Dendritic cell treated with granulocyte-macrophage colony-stimulating factor and Interleukin-4, amounts not matched to agents 40 ng/mL and 50 ng/mL, for 4 days (primary cell): Measurements from ENCODE around the gene FARP1.
"Not testable (repeated sequence)": the region's sequence is repeated elsewhere in the genome, so short reads cannot be mapped to it uniquely, and the experiment has no call there.

ENCODE experiments used
- H3K27ac Mint-ChIP-seq: one replicate; pipeline ENCODE4 v1.8.0; 2022; ENCODE audit warnings: mild to moderate bottlenecking, mixed read lengths
- H3K27me3 Mint-ChIP-seq: one replicate; pipeline ENCODE4 v1.8.0; 2022; ENCODE audit warnings: mild to moderate bottlenecking, mixed read lengths
- H3K36me3 Mint-ChIP-seq: one replicate; pipeline ENCODE4 v1.8.0; 2022; ENCODE audit warnings: low read depth, mixed read lengths
- H3K4me1 Mint-ChIP-seq: one replicate; pipeline ENCODE4 v1.8.0; 2022; ENCODE audit warnings: low read depth, mixed read lengths
- H3K4me3 Mint-ChIP-seq: one replicate; pipeline ENCODE4 v1.8.0; 2022; ENCODE audit warnings: mild to moderate bottlenecking, moderate library complexity, mixed read lengths
- H3K9me3 Mint-ChIP-seq: one replicate; pipeline ENCODE4 v1.8.0; 2022; ENCODE audit warnings: mixed read lengths
- intact Hi-C: fragments of 100-400 bp; cut with micrococcal nuclease; formaldehyde crosslinking; loops from one replicate; pipeline ENCODE4 v1.15.0; 2022

The FARP1 gene

DNA sequence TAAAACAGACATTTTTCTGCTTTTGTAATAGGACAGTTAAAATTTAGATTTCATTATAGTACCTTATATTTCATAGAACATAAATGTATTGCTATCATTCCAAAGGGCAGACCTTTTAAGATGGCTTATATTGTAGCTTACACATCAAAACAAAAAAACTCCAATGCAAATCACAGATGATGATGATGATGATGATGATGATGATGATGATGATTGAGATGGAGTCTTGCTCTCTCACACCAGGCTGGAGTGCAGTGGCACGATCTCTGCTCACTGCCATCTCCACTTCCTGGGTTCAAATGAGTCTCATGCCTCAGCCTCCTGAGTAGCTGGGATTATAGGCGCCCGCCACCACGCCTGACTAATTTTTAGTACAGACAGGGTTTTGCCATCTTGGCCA, 224.1 kb downstream of the FARP1 start:
- Mint-ChIP-seq H3K4me3 (no peak overlapping the region), H3K4me1 (no peaks in the 10 kb centered on the region), H3K9me3 (no peaks in the 10 kb centered on the region), H3K27ac (no peak overlapping the region), H3K27me3 (peaks cover 1% of the 10 kb centered on the region), H3K36me3 (no peaks in the 10 kb centered on the region)
- intact Hi-C loops, result no loop called here

GRCh38 chr13:98368019-98368418, 225.1 kb downstream of the FARP1 start:
- Mint-ChIP-seq H3K27me3 (peaks cover 1% of the 10 kb centered on the region), H3K4me3 (no peak overlapping the region), H3K4me1 (no peaks in the 10 kb centered on the region), H3K36me3 (no peaks in the 10 kb centered on the region), H3K9me3 (no peaks in the 10 kb centered on the region), H3K27ac (no peak overlapping the region)
- intact Hi-C loops, result no loop called here

- H3K27ac Mint-ChIP-seq, H3K4me1 Mint-ChIP-seq, H3K9me3 Mint-ChIP-seq, H3K27me3 Mint-ChIP-seq, H3K4me3 Mint-ChIP-seq, H3K36me3 Mint-ChIP-seq, intact Hi-C loops: not testable (repeated sequence)
Observed at GRCh38 chr13:98369520-98369919, 226.6 kb downstream of the FARP1 start.

DNA sequence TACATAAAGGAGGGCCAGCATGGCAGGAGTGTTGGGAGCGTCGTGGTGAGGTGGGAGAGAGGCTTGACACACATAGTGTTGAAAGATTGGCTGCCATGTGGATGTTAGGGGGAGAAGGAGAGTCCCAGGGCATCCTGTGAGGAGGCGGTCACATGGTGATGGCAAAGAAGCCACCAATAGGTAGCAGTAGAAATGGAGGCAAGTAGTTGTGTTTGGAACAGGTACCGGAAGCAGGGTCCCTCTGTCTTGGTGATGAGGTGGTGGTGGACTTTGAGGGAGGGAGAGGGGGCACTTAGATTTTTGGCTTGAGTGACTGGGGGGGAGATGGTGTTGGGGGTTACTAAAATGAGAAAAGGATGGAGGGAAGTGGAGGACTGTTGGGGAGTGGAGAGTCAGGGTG, 227.4 kb downstream of the FARP1 start:
- H3K36me3 Mint-ChIP-seq, result no peaks in the 10 kb centered on the region
- H3K27ac Mint-ChIP-seq, result no peak overlapping the region
- H3K4me3 Mint-ChIP-seq, result no peak overlapping the region
- intact Hi-C loops, result no loop called here
- H3K27me3 Mint-ChIP-seq, result peaks cover 3% of the 10 kb centered on the region
- H3K4me1 Mint-ChIP-seq, result no peaks in the 10 kb centered on the region
- peaks cover 9% of the 10 kb centered on the region for H3K9me3 Mint-ChIP-seq

DNA sequence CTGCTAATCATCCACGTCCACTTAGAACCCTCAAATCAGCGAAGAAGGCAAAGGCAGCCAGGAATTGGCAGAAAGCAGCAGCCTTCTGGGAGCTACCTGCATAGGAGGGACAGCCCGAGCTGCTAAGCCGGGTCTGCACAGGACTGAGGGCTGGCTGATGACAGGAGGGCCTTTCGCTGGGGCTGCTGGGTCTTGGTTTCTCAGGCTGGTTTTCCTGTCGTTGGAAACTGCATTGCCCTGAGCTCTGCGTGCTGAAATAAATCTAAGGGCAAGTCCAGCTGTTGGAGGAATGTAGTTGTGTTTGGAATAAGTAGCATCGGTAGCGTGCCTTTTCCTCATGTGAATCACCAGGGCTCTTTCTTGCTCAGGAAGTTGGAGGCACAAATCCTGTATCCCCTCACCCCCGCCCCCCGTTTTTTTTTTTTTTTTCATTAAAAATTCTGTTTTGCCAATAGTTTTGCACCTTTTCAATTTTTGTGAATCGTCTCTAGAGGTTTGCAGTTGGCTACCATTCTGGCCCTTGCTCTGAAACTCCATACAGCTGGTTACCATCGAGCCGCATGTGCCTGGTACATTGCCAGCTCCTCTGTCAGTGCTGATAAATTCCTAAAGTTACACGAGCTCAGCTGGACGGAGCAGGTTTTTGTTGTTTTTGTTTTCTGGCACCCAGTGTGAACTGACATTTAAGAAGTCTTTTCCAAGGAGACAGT, 228.1 kb downstream of the FARP1 start:
- Mint-ChIP-seq H3K4me3 (no peak overlapping the region), H3K36me3 (no peaks in the 10 kb centered on the region), H3K27me3 (peaks cover 3% of the 10 kb centered on the region), H3K27ac (no peak overlapping the region), H3K4me1 (no peaks in the 10 kb centered on the region), H3K9me3 (peaks cover 9% of the 10 kb centered on the region)
- intact Hi-C loops, result no loop called here

- intact Hi-C loops, result no loop called here
- H3K27me3 Mint-ChIP-seq, result peaks cover 3% of the 10 kb centered on the region
- no peak overlapping the region for H3K27ac Mint-ChIP-seq
- no peak overlapping the region for H3K4me3 Mint-ChIP-seq
- no peaks in the 10 kb centered on the region for H3K4me1 Mint-ChIP-seq
- H3K36me3 Mint-ChIP-seq, result no peaks in the 10 kb centered on the region
- H3K9me3 Mint-ChIP-seq, result peaks cover 9% of the 10 kb centered on the region
Observed at GRCh38 chr13:98371516-98372023, 228.7 kb downstream of the FARP1 start.

DNA sequence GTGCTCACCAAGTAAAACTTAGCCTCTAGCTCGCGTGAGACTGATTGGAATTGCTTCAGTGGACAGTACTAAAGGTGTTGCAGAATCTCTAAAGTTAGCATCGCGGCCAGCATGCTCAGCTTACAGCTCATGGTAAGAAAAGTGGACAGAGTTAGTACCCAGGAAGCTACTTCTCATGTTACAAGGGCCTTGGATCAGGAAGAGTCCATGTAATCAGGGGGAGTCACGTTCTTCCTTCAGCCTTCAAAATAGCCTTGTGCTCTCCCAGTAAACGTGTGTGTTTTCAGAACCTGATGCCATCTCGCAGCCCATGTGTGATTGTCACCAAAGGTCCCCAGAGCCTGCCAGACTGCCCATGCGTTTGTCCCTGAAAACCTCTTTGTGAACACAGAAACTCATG, 230.0 kb downstream of the FARP1 start:
- intact Hi-C loops, result no loop called here
- H3K4me3 Mint-ChIP-seq, result no peak overlapping the region
- H3K9me3 Mint-ChIP-seq, result peaks cover 9% of the 10 kb centered on the region
- no peaks in the 10 kb centered on the region for H3K4me1 Mint-ChIP-seq
- peaks cover 3% of the 10 kb centered on the region for H3K27me3 Mint-ChIP-seq
- no peaks in the 10 kb centered on the region for H3K36me3 Mint-ChIP-seq
- H3K27ac Mint-ChIP-seq, result no peak overlapping the region

DNA sequence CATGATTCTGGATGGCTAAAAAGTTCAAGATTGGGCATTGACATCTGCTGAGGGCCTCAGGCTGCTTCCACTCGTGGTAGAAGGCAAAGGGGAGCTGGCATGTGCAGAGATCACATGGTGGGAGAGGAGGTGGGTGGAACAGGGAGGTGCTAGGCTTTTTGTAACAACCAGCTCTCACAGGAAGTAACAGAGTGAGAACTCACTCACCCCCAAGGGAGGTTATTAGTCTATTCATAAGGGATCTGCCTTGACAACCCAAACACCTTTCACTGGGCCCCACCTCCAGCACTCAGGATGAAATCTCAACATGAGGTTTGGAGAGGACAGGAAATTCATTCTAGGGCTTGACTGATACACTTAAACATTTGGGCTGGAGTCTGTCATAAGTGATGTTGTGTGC, 231.9 kb downstream of the FARP1 start:
- H3K4me3 Mint-ChIP-seq, result no peak overlapping the region
- no peaks in the 10 kb centered on the region for H3K36me3 Mint-ChIP-seq
- H3K27me3 Mint-ChIP-seq, result peaks cover 3% of the 10 kb centered on the region
- no peaks in the 10 kb centered on the region for H3K4me1 Mint-ChIP-seq
- no peak overlapping the region for H3K27ac Mint-ChIP-seq
- H3K9me3 Mint-ChIP-seq, result peaks cover 9% of the 10 kb centered on the region
- intact Hi-C loops, result no loop called here

DNA sequence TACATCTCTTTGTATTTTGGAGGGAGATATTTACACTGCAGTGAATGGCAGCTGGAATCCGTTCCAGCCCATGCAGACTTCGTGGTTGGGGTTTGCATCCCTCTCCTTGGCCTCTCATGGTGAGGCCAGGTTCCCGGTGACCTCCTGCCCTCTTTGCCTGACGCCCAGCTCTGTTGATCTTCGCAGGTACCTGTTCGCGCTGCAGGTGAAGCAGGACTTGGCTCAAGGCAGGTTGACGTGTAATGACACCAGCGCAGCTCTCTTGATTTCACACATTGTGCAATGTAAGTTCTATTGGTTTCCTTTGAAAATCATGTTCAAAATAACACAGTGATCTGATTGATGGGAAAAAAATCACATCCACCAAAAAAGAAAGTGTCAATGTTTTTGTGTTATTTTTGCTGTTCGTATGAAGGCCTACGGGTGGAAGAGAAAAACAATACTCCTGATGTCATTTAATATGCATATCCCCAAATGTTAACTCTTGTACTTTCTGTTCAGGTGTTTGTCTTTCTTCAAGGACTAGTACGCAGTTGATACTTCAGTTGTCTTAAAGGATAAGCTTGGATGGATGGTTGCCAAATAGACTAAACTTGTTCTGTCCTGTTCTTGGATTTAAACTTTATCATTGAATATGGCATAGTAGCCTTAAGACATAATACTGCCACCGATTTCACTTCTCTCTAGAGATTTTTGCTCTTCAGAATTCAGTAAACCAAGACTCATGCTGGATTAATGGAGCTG, 234.9 kb downstream of the FARP1 start:
- H3K9me3 Mint-ChIP-seq, result peaks cover 9% of the 10 kb centered on the region
- no peak overlapping the region for H3K27ac Mint-ChIP-seq
- intact Hi-C loops, result no loop called here
- H3K36me3 Mint-ChIP-seq, result no peaks in the 10 kb centered on the region
- no peak overlapping the region for H3K4me3 Mint-ChIP-seq
- H3K27me3 Mint-ChIP-seq, result peaks cover 1% of the 10 kb centered on the region
- H3K4me1 Mint-ChIP-seq, result no peaks in the 10 kb centered on the region

DNA sequence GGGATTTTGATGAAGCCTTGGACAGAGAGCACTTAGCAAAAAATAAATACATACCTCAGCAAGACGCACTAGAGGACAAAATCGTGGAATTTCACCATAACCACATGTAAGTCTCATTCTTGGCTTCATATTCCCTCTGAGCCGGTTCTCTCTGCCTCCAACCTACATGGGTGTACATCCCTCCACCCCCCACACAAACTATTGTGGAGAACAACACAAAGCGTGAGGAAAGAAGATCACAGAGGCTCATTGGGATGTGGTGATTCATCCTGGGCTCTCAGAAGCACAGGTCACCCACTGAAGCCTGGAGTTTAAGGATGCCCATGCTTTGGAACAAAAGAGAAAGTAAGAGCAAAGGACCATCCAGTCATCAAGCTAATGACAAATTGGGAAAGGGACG, 241.8 kb downstream of the FARP1 start:
- Mint-ChIP-seq H3K27ac (no peak overlapping the region), H3K4me3 (no peak overlapping the region), H3K36me3 (no peaks in the 10 kb centered on the region), H3K4me1 (no peaks in the 10 kb centered on the region), H3K27me3 (peaks cover 6% of the 10 kb centered on the region), H3K9me3 (no peaks in the 10 kb centered on the region)
- intact Hi-C loops, result no loop called here

DNA sequence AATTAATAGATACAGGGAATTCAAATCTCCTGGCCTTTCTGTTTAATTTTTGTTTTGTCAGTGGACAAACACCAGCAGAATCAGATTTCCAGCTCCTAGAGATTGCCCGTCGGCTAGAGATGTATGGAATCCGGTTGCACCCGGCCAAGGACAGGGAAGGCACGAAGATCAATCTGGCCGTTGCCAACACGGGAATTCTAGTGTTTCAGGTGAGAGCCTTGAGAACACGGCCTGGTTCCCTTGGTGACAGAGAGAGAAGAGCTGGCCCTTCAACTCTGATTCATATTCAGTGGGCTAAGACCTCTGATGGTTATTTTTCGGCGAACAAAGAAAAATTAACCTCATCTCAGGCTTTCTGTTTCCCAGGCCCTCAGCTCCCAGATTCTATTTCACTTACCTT, 242.7 kb downstream of the FARP1 start:
- intact Hi-C loops, result no loop called here
- no peaks in the 10 kb centered on the region for H3K36me3 Mint-ChIP-seq
- no peak overlapping the region for H3K4me3 Mint-ChIP-seq
- no peak overlapping the region for H3K27ac Mint-ChIP-seq
- no peaks in the 10 kb centered on the region for H3K4me1 Mint-ChIP-seq
- no peaks in the 10 kb centered on the region for H3K9me3 Mint-ChIP-seq
- peaks cover 8% of the 10 kb centered on the region for H3K27me3 Mint-ChIP-seq

DNA sequence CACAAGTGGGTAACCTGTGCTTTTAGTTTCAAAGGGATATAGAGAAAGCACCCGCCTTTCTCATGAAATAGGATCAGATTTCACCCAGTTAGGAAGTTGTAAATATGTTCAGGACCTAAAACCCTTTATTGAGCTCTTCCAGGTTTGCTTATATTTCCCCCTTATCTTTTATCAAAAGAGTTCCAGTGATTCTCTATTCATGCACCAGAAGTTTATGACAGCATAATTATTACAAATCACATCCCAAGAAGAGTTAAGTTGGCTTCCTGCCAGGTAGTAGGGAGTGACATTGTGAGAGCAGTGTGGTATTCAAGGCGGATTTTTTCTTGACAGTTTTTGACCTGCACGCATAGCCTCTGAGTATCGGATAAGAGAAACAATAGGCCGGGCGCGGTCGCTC, 243.7 kb downstream of the FARP1 start:
- intact Hi-C loops, result no loop called here
- H3K4me1 Mint-ChIP-seq, result no peaks in the 10 kb centered on the region
- H3K4me3 Mint-ChIP-seq, result no peak overlapping the region
- H3K27ac Mint-ChIP-seq, result no peak overlapping the region
- H3K36me3 Mint-ChIP-seq, result no peaks in the 10 kb centered on the region
- no peaks in the 10 kb centered on the region for H3K9me3 Mint-ChIP-seq
- peaks cover 8% of the 10 kb centered on the region for H3K27me3 Mint-ChIP-seq

GRCh38 chr13:98389319-98389718, 246.4 kb downstream of the FARP1 start:
- H3K36me3 Mint-ChIP-seq, result no peaks in the 10 kb centered on the region
- no peak overlapping the region for H3K4me3 Mint-ChIP-seq
- peaks cover 9% of the 10 kb centered on the region for H3K27me3 Mint-ChIP-seq
- intact Hi-C loops, result no loop called here
- H3K27ac Mint-ChIP-seq, result no peak overlapping the region
- H3K9me3 Mint-ChIP-seq, result no peaks in the 10 kb centered on the region
- H3K4me1 Mint-ChIP-seq, result no peaks in the 10 kb centered on the region

GRCh38 chr13:98390086-98390715, 247.3 kb downstream of the FARP1 start:
- Mint-ChIP-seq H3K36me3 (no peaks in the 10 kb centered on the region), H3K4me3 (no peak overlapping the region), H3K9me3 (no peaks in the 10 kb centered on the region), H3K4me1 (no peaks in the 10 kb centered on the region), H3K27me3 (peaks cover 3% of the 10 kb centered on the region), H3K27ac (no peak overlapping the region)
- intact Hi-C loops, result no loop called here
